Panc1 (cell line): ENCODE data around the gene PPP1R2. TPM values are rescaled to one million over a fixed set of nuclear protein-coding genes. Genes with fewer than 3 reads are reported as not detected.

Source experiments
- ATAC-seq: fragments of 200-7000 bp; cut with Tn5 transposase; 2 replicates; pipeline ENCODE4 v1.9.1; 2020; ENCODE audit warnings: mild to moderate bottlenecking, moderate library complexity
- BruUV-seq: library from RNA; stranded (reverse); fragments of 400-500 nt; replicated peaks from 2 replicates; lab custom pipeline; 2021; lab: Mats Ljungman, UMichigan
- CTCF ChIA-PET: fragments of 300-600 bp; sonication (Branson Sonifier 250); formaldehyde crosslinking; loops from one replicate; lab custom pipeline; 2022; ENCODE audit warnings: antibody characterized with exemption; lab: Charles Lee
- POLR2A ChIA-PET: fragments of 300-600 bp; sonication (Branson Sonifier 250); formaldehyde crosslinking; loops from one replicate; lab custom pipeline; 2022; ENCODE audit warnings: antibody characterized with exemption; lab: Charles Lee
- DNase-seq: peaks from one replicate; pipeline ENCODE4 v3.0.0-alpha.2; 2010; ENCODE audit warnings: low read depth, low spot score
- H3K27ac ChIP-seq: 2 replicates; pipeline ENCODE4 v1.5.1; 2011; ENCODE audit warnings: mild to moderate bottlenecking, low read length, inconsistent platforms
- H3K27me3 ChIP-seq: fragments of 200-500 bp; sonication (Bioruptor generic); 2 replicates; pipeline ENCODE4 v1.6.0; 2014; ENCODE audit warnings: low read length, inconsistent platforms; ENCODE audit not compliant: control insufficient read depth, insufficient read depth
- H3K36me3 ChIP-seq: fragments of 200-500 bp; sonication (Bioruptor generic); 2 replicates; pipeline ENCODE4 v1.5.1; 2014; ENCODE audit warnings: inconsistent platforms, mild to moderate bottlenecking, low read length, moderate library complexity; ENCODE audit not compliant: control insufficient read depth, insufficient read depth
- H3K4me1 ChIP-seq: 2 replicates; pipeline ENCODE4 v1.5.1; 2011; ENCODE audit warnings: inconsistent platforms, mild to moderate bottlenecking, low read length, moderate library complexity; ENCODE audit not compliant: control insufficient read depth, insufficient read depth
- H3K4me3 ChIP-seq, 2 experiments: 2 replicates each; pipeline ENCODE4 v1.5.1; 2011 to 2012; ENCODE audit warnings: low read depth in 2 of 2, low read length in 2 of 2, mild to moderate bottlenecking in 2 of 2, inconsistent platforms in 1 of 2, moderate library complexity in 1 of 2
- H3K9me3 ChIP-seq: fragments of 200-500 bp; sonication (Bioruptor generic); 2 replicates; pipeline ENCODE4 v1.5.1; 2014; ENCODE audit warnings: low read depth, mild to moderate bottlenecking, inconsistent platforms, low read length, moderate library complexity; ENCODE audit not compliant: control insufficient read depth, insufficient read depth
- POLR2AphosphoS5 ChIP-seq: IDR thresholded peaks from 2 replicates; pipeline ENCODE4 v1.6.1; 2012; ENCODE audit warnings: mild to moderate bottlenecking, low read depth, low read length, moderate library complexity
- SIN3A ChIP-seq: IDR thresholded peaks from 2 replicates; pipeline ENCODE4 v1.6.1; 2012; ENCODE audit warnings: low read depth, mild to moderate bottlenecking, low read length, moderate library complexity, borderline replicate concordance; ENCODE audit not compliant: insufficient read depth
- TCF7L2 ChIP-seq: IDR thresholded peaks from 2 replicates; pipeline ENCODE4 v1.6.1; 2011; ENCODE audit warnings: mild to moderate bottlenecking, low read depth, low read length, inconsistent platforms
- in situ Hi-C: cut with HindIII; loops from 2 replicates; pipeline ENCODE4 v1.10.0; 2016; ENCODE audit warnings: low sequenced_read_pairs, low pct_unique_long_range_greater_than_20kb
- intact Hi-C: fragments of 100-400 bp; cut with micrococcal nuclease; formaldehyde crosslinking; loops from one replicate; pipeline ENCODE4 v1.10.0; 2022; ENCODE audit not compliant: unreplicated experiment
- total RNA-seq: library from RNA; stranded (reverse); gene quantifications from one replicate; pipeline ENCODE4 v1.2.1, GENCODE V29; 2021; ENCODE audit not compliant: unreplicated experiment
- TF ChIP-seq, protein P1 (sequence below), 2 experiments: IDR thresholded peaks; 2 replicates each; pipeline ENCODE4 v1.6.1; 2011 to 2012; ENCODE audit warnings: low read depth in 2 of 2, control low read depth in 1 of 2, low read length in 1 of 2, mild to moderate bottlenecking in 1 of 2, moderate library complexity in 1 of 2; ENCODE audit not compliant: insufficient read depth in 1 of 2
- TF ChIP-seq, protein P2 (sequence below): fragments of 450-650 bp; IDR thresholded peaks from 2 replicates; pipeline ENCODE4 v1.5.1; 2017; ENCODE audit warnings: mild to moderate bottlenecking

Gene PPP1R2
- total RNA-seq, 1 experiment from 2014 or later: 60.2 TPM

DNA sequence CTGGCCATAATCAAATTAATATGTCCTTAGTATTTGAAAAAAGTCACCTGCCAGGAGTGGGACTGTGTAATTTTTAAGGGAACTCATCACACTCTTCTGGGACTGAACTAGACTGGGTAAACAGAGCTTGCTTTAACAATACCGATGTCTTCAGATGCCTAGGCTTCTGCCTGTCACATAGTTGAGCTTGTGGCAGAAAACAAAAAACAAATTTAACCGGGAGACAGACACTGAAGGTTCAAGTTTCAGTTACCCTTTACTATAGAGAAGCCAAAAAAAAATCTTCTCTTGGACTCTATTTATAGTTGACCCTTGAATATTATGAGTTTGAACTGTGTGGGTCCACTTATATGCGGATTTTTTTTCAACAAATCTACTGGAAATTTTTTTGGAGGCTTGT is 10.8 kb downstream of the PPP1R2 start:
- H3K36me3 ChIP-seq: no peaks in the 10 kb centered on the region
- POLR2A ChIA-PET: no interaction called here
- CTCF ChIA-PET: interaction anchor here (0.5 kb wide), 1 partner anchor 262 kb away, joined by 7 read pairs; no protein-coding TSS in a partner anchor
- no peak for DNase-seq
- H3K9me3 ChIP-seq: no peaks in the 10 kb centered on the region
- H3K27ac ChIP-seq: no peak overlapping the region
- no peak for ATAC-seq
- BruUV-seq: no TSS peak
- H3K4me1 ChIP-seq: no peaks in the 10 kb centered on the region
- TF ChIP-seq TCF7L2: no peak
- no peak for TF ChIP-seq SIN3A
- TF ChIP-seq, protein P1, sequence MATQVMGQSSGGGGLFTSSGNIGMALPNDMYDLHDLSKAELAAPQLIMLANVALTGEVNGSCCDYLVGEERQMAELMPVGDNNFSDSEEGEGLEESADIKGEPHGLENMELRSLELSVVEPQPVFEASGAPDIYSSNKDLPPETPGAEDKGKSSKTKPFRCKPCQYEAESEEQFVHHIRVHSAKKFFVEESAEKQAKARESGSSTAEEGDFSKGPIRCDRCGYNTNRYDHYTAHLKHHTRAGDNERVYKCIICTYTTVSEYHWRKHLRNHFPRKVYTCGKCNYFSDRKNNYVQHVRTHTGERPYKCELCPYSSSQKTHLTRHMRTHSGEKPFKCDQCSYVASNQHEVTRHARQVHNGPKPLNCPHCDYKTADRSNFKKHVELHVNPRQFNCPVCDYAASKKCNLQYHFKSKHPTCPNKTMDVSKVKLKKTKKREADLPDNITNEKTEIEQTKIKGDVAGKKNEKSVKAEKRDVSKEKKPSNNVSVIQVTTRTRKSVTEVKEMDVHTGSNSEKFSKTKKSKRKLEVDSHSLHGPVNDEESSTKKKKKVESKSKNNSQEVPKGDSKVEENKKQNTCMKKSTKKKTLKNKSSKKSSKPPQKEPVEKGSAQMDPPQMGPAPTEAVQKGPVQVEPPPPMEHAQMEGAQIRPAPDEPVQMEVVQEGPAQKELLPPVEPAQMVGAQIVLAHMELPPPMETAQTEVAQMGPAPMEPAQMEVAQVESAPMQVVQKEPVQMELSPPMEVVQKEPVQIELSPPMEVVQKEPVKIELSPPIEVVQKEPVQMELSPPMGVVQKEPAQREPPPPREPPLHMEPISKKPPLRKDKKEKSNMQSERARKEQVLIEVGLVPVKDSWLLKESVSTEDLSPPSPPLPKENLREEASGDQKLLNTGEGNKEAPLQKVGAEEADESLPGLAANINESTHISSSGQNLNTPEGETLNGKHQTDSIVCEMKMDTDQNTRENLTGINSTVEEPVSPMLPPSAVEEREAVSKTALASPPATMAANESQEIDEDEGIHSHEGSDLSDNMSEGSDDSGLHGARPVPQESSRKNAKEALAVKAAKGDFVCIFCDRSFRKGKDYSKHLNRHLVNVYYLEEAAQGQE (IDR thresholded peaks at IDR 0.05; ENCODE audit: insufficient read depth in 1 of 2, low read depth in 2 of 2, low read length in 1 of 2): no peak
- TF ChIP-seq POLR2AphosphoS5: no peak
- TF ChIP-seq, protein P2, sequence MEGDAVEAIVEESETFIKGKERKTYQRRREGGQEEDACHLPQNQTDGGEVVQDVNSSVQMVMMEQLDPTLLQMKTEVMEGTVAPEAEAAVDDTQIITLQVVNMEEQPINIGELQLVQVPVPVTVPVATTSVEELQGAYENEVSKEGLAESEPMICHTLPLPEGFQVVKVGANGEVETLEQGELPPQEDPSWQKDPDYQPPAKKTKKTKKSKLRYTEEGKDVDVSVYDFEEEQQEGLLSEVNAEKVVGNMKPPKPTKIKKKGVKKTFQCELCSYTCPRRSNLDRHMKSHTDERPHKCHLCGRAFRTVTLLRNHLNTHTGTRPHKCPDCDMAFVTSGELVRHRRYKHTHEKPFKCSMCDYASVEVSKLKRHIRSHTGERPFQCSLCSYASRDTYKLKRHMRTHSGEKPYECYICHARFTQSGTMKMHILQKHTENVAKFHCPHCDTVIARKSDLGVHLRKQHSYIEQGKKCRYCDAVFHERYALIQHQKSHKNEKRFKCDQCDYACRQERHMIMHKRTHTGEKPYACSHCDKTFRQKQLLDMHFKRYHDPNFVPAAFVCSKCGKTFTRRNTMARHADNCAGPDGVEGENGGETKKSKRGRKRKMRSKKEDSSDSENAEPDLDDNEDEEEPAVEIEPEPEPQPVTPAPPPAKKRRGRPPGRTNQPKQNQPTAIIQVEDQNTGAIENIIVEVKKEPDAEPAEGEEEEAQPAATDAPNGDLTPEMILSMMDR: no peak
- intact Hi-C loops (no loop called here), in situ Hi-C loops (no loop called here)
- H3K27me3 ChIP-seq: no peaks in the 10 kb centered on the region
- no peak overlapping the region for H3K4me3 ChIP-seq

DNA sequence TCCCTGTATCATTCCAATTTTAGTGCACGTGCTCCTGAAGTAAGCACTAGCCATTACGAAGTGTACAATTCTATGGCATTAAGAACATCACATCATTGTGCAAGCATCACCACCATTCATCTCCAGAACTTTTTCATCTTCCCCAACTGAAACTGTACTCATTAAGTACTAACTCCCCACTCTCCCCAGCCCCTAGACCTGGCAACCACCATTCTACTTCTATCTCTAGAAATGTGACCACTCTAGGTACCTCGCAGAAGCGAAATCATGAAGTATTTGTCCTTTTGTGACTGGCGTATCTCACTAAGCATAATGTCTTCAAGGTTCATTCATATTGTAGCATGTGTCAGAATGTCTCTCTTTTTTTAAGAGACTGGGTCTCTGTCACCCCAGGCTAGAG is 11.4 kb downstream of the PPP1R2 start:
- no peaks in the 10 kb centered on the region for H3K4me1 ChIP-seq
- H3K27me3 ChIP-seq: no peaks in the 10 kb centered on the region
- intact Hi-C loops: no loop called here
- no peaks in the 10 kb centered on the region for H3K9me3 ChIP-seq
- no peak for TF ChIP-seq SIN3A
- TF ChIP-seq, protein P2: no peak
- POLR2A ChIA-PET: no interaction called here
- no peaks in the 10 kb centered on the region for H3K36me3 ChIP-seq
- in situ Hi-C loops: no loop called here
- no peak overlapping the region for H3K4me3 ChIP-seq
- H3K27ac ChIP-seq: no peak overlapping the region
- DNase-seq (no peak), ATAC-seq (no peak)
- BruUV-seq: no TSS peak
- CTCF ChIA-PET: no interaction called here
